Lower leg skin (tissue), 4 donors: ENCODE measurements around the gene TMEM11. TPM values are rescaled to one million over a fixed set of nuclear protein-coding genes. Genes with fewer than 3 reads are reported as not detected.

Experiments
- DNase-seq, 2 donors: peaks; one replicate each; pipeline ENCODE4 v3.0.0-alpha.2; 2019; ENCODE audit warnings: low spot score in 2 of 2
- H3K4me3 ChIP-seq: fragments of 200-600 bp; sonication (generic); 2 replicates; pipeline ENCODE4 v1.5.1; 2017; ENCODE audit warnings: mild to moderate bottlenecking, low read depth; ENCODE audit not compliant: poor library complexity, severe bottlenecking
- POLR2A ChIP-seq, 2 donors: fragments of 450-650 bp; IDR thresholded peaks; one replicate each; pipeline ENCODE4 v1.6.1; 2016 to 2017; ENCODE audit warnings: antibody characterized with exemption in 2 of 2, mild to moderate bottlenecking in 1 of 2, moderate library complexity in 1 of 2
- WGBS, 2 donors: methylation state at CpG; one replicate each; pipeline ENCODE4 v1.1.5; 2018; 5-methylcytosine and 5-hydroxymethylcytosine counted together
- intact Hi-C: fragments of 100-400 bp; cut with DNase I; formaldehyde crosslinking; loops from one replicate; pipeline ENCODE4 v1.15.0; 2023; ENCODE audit warnings: low total_unique reads
- total RNA-seq, 4 donors: library from RNA; depleted of rRNA; stranded (reverse); fragments of >200 nt; gene quantifications; one replicate each; pipeline ENCODE4 v1.1.0, GENCODE V29; 2016
- TF ChIP-seq, protein P1 (sequence below), 3 donors: fragments of 450-650 bp; IDR thresholded peaks; one replicate each; pipeline ENCODE4 v1.5.1; 2016; ENCODE audit warnings: antibody characterized with exemption in 3 of 3, mild to moderate bottlenecking in 3 of 3, moderate library complexity in 2 of 3

TMEM11 gene
- total RNA-seq, 4 donors from 2014 or later, result 30.0 to 43.5 (median 37.0) TPM

DNA sequence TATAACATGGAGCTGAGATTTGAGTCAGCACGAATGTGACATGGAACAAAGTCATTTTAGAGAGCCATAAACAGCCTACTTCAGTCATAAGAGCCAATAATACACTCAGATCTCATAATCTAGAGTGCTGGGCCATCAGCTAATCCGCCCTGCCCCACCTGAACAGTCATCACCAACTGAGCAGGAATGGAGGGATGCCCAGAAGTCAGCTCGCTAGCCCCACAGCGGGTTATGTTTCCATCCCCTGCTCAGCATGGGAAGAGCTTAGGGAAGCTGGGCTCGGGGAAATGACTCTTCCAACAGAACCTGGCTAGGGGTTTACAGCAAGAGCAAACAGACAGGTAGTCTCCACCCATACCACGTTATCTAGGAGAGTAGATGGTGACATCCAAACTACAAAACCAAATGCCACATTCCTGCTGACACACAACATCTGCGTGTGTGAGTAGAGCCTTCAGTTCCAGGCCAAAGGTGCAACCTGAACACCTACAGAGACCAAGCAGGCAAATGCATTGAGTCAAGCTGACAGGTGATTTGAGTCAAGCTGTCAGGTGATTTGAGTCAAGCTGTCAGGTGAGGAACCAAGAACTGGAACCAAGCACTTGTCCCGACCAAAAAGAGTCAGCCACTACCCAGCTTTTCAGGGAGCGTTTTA, 2.0 kb downstream of the TMEM11 start:
- WGBS, 2 donors, result 39 to 49% methylated on average over 9 of the region's 9 CpGs
- intact Hi-C loops, result loop anchor here (10.0 kb wide), 1 partner anchor 87 kb away; the partner anchor contains the start of gene DHRS7B
- TF ChIP-seq, protein P1, sequence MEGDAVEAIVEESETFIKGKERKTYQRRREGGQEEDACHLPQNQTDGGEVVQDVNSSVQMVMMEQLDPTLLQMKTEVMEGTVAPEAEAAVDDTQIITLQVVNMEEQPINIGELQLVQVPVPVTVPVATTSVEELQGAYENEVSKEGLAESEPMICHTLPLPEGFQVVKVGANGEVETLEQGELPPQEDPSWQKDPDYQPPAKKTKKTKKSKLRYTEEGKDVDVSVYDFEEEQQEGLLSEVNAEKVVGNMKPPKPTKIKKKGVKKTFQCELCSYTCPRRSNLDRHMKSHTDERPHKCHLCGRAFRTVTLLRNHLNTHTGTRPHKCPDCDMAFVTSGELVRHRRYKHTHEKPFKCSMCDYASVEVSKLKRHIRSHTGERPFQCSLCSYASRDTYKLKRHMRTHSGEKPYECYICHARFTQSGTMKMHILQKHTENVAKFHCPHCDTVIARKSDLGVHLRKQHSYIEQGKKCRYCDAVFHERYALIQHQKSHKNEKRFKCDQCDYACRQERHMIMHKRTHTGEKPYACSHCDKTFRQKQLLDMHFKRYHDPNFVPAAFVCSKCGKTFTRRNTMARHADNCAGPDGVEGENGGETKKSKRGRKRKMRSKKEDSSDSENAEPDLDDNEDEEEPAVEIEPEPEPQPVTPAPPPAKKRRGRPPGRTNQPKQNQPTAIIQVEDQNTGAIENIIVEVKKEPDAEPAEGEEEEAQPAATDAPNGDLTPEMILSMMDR (IDR thresholded peaks at IDR 0.05), result no peak
- no peak for TF ChIP-seq POLR2A (IDR thresholded peaks at IDR 0.05)
- no peak for DNase-seq
- no peak overlapping the region for H3K4me3 ChIP-seq

DNA sequence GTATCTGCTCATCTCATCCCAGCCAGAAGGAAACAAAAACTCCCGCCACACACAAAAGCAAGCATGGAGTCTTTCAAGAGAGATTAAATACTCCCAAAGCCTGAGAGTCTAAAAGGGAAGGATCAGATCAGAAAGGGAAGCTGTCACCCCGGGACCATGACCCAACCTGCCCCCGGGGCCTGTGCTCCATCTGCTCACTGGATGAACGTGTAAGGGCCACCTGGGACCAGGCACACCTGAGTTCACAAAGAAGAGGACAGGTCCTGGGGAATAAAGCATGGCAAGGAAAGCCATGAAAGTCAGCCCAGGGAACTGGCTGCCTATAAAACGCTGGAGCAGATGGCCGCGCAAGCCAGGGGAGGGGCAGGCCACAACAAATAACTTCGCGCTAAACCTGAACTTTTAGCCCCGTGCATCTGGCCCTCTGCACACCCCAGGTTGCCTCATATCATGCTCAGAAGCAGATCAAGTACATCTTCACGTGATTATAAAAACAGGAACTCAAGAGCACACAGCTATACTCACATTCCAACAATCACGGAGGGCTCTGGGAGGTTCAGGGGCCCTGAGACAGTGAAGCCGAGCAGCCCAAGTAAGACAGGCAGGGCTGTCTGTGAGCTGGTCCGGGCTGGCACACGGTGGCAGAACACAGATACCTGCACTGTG, 3.4 kb downstream of the TMEM11 start:
- no peak overlapping the region for H3K4me3 ChIP-seq
- no peak for DNase-seq
- TF ChIP-seq, protein P1 (IDR thresholded peaks at IDR 0.05), result no peak
- no peak for TF ChIP-seq POLR2A (IDR thresholded peaks at IDR 0.05)
- 48 to 62% methylated on average over 15 of the region's 15 CpGs for WGBS, 2 donors
- intact Hi-C loops, result loop anchor here (10.0 kb wide), 1 partner anchor 86 kb away; the partner anchor contains the start of gene DHRS7B

DNA sequence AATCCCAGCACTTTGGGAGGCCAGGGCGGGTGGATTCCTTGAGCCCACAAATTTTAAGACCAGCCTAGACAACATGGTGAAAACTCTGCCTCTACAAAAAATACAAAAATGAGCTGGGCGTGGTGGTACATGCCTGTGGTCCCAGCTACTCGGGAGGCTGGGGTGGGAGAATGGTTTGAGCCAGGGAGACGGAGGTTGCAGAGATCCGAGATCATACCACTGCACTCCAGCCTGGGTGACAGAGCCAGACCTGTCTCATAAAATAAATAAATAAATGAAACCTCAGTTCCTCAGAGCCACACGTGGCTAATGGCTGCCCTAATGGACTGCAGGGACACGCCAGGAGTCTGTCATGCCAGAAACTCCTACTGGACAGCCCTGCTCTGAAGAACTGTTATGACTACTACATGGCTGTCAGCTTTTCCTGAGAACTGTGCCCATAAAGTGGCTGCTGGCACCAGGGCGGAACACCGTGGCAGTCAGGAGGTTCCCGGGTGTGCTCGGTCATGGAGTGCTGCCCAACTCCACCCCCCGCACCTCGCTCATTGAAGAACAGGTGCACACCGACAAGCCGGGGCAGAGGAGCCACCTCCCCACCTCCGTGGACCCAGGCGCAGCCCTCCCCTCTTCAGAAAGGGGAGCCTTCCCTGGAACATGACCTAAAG, 4.3 kb downstream of the TMEM11 start:
- WGBS, 2 donors, result 26 to 37% methylated on average over 16 to 17 of the region's 17 CpGs
- H3K4me3 ChIP-seq, result no peak overlapping the region
- TF ChIP-seq, protein P1 (IDR thresholded peaks at IDR 0.05), result no peak
- TF ChIP-seq POLR2A (IDR thresholded peaks at IDR 0.05), result no peak
- intact Hi-C loops, result loop anchor here (10.0 kb wide), 1 partner anchor 85 kb away; the partner anchor contains the start of gene DHRS7B
- peak in 1 of 2 donors; percentile 47 for DNase-seq

DNA sequence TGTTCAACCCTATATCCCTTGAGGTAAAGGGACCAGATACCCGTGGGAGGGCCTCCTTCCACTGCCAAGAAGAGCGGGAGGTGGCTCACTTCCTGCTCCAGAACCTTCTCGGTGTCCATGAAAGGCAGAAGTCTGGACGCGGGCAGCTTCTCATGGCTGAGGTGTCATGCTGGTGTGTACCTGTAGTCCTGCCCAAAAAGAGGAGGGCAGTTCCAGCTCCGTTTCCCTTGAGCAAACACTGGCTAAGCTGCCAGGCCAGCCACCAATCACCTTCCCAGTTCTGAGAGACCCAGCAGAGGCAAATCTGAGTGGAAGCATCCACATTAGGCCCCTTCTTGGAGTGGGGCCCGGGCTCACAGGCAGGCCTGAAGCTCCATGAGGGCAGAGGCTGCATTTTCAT, 5.6 kb downstream of the TMEM11 start:
- no peak overlapping the region for H3K4me3 ChIP-seq
- intact Hi-C loops, result no loop called here
- TF ChIP-seq, protein P1 (IDR thresholded peaks at IDR 0.05), result no peak
- no peak for TF ChIP-seq POLR2A (IDR thresholded peaks at IDR 0.05)
- 61 to 70% methylated on average over 6 to 7 of the region's 7 CpGs for WGBS, 2 donors
- DNase-seq, result no peak

DNA sequence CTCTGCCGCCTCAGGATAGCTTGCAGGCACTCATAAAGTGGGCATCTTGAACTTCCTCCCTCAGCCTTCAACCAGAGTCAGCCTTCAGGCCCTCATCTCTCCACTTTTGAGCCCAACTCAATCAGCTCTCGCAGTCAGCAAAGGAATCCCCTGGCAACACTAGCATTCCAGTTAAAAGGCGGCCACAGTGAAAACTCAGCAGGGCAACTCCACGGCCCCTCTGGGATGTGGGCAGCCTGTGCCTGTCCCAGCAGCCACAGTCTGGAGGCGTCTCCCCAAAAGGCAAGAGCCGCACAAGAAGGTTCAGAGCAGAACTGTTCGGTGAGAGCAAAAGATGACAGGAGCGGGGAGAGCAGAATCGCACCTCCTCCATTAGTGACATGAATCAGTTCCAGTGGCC, 9.0 kb downstream of the TMEM11 start:
- H3K4me3 ChIP-seq, result no peak overlapping the region
- TF ChIP-seq POLR2A (IDR thresholded peaks at IDR 0.05), result no peak
- TF ChIP-seq, protein P1 (IDR thresholded peaks at IDR 0.05), result no peak
- DNase-seq, result no peak
- WGBS, 2 donors, result 73 to 79% methylated on average over 3 to 9 of the region's 9 CpGs
- intact Hi-C loops, result no loop called here
